Umbilical cord (tissue), 2 donors: Measurements from ENCODE around the gene SMAD9. TPM values are rescaled to one million over a fixed set of nuclear protein-coding genes. Genes with fewer than 3 reads are reported as not detected.

Experiments used
- DNase-seq: peaks from one replicate; pipeline ENCODE4 v3.0.0-alpha.2; 2015; ENCODE audit warnings: low spot score
- total RNA-seq: library from RNA; depleted of rRNA; stranded (reverse); fragments of >200 nt; gene quantifications from one replicate; pipeline ENCODE4 v1.2.3, GENCODE V29; 2014; ENCODE audit warnings: low replicate concordance; ENCODE audit not compliant: insufficient read depth

Gene SMAD9
- total RNA-seq, 1 donor from 2014 or later = 27.0 TPM

DNA sequence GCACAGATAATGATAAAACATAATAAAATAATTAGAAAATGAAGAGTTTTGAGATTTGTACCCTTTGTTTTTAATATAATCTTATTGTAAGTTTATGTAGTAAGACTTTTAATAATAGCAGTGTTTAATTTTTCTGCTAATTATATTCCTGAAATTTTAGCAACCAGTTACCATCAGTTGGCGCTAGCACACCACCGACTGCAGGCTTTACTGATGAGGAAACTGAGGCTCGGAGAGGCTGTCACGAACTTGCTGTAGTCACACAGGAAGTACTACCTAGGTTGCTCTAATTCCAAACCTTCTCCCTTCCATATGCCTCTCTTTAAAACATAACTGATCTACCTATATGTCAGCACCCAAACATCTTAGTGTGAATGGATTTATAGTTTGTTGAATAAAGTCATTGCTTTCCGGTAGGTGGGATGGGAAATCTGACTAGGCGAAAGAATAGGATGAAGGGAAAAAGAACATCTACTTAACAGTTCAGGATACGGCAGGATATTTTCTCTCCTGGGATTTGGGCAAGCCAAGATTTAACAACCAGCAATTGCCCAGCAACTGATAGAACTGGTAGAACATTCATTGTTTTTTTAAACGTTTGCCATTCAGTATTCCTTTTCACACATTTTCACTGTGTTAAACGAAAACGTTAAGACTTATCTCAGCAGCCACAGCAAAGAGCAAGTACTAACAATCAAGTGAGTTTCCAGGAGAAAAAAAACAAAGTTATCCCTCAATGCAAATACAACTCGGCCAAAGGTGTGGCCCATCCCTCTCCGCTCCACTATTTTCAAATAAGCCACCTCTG is 101.8 kb downstream of the SMAD9 start:
- no peak for DNase-seq

DNA sequence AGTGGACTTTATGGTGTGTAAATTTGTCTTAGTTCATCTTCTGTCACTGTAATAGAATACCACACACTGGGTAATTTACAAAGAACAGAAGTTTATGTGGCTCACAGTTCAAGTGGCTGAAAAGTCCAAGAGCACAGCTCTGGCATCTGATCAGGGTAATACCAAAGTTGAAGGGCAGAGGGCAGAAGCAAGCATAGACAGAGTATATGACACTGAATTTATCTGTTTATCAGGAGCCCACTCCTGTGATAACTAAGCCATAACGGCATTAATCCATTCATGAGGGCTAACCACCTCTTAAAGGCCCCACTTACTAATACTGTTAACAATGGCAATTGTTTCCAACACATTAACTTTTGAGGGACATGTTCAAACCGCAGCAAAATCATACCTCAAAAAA is 105.0 kb downstream of the SMAD9 start:
- no peak for DNase-seq

DNA sequence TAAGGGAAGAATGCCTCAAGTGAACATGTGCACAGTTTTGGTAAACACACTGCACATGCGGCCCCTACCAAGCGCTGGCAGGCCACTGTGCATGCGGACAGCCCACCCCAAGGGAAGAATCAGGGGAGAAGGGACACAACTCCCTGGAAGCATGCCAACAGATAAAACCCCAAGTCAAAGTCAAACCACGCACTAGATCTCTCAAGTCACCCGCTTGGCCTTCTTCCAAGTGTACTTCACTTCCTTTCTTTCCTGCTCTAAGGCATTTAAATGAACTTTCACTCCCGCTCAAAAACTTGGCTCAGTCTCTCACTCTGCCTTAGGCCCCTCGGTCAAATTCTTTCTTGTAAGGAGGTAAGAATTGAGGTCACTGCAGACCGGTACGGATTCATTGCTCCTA is 105.6 kb downstream of the SMAD9 start:
- DNase-seq = peak; percentile 31

DNA sequence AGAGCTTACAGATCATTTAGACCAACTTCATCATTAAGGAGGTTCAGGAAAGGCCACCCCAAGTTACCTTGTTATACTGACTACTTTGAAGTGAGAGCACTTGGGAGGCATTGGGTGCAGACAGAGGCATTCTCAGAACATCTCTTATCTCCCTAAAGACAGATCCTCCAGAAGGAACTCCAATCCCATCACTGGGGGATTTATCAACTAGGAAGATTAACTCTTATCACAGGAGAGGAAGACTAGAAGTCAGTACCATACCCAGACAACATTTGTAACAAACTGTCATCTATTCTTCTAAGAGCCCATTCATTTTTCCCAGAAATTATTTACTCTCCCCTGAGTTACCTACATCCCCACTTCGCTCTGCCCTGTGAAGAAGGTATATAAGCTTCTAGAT is 106.8 kb downstream of the SMAD9 start:
- DNase-seq = no peak

DNA sequence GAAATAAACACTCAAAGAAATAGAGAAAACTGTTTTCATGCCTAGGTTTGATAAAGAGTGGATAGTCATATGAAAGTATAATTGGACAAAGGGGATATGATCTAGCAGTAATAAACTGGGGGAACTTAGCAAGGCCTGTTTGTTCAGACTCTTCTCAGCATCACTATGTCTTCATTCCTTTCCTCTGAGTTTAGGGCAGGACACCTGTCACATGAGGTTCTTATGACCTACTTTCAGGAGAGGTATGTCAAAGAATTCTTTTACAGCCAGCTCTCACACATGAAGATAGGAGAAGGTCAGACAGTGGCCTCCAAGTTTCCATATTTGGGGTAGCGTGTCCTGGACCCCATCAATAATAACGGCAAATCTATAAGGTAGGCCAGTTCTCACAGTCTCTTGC is 112.4 kb downstream of the SMAD9 start:
- DNase-seq = no peak

GRCh38 chr13:36806102-36806501 is 113.9 kb downstream of the SMAD9 start:
- no peak for DNase-seq

DNA sequence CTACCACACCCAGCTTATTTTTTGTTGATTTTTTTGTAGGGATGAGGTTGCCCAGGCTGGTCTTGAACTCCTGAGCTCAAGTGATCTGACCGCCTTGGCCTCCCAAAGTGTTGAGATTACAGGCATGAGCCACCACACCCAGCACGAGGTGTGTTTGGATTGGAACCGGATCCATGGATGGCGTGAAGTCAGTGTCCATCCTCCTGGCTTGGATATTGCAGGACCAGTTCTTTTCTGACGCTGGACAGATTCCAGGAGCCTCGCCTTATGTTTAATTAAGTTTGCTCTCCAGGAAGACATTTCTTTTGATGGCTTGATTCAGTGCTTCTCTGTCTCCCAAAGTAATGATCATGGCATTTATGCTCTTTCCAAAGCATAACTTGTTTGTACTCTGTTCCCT is 115.5 kb downstream of the SMAD9 start:
- DNase-seq = no peak

DNA sequence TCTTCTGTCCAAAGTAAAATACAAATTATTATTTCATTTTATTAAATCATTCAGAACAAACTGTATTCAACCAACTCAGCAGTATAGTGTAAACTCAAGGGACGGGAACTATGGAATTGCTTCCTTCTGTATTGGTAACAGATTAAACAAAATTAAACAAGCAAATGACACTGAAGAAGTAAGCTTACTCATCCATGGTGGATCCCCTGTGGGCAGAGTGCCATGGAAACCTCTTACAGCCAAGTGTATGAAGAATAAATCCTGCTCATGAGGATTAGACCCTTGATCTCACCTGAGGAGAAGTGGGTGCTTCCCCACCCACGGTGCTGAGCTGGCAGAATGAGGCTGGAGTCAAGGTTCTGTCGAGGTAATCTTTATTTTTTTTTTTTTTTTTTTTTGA is 119.0 kb downstream of the SMAD9 start:
- no peak for DNase-seq

GRCh38 chr13:36796052-36796451 is 124.0 kb downstream of the SMAD9 start:
- no peak for DNase-seq

GRCh38 chr13:36795463-36795862 is 124.6 kb downstream of the SMAD9 start:
- no peak for DNase-seq

Other genes with a start within 250 kb of the SMAD9 start
- 5.8 TPM for gene SERTM1, start 246.2 kb downstream of the SMAD9 start, total RNA-seq
- 0.96 TPM for gene RFXAP, start 101.0 kb downstream of the SMAD9 start, total RNA-seq
- gene ALG5, start 79.1 kb upstream of the SMAD9 start, total RNA-seq = 19.5 TPM
- gene EXOSC8, start 80.5 kb upstream of the SMAD9 start, total RNA-seq = 19.3 TPM
- gene SUPT20H, start 139.4 kb upstream of the SMAD9 start, total RNA-seq = 77.0 TPM
- gene CSNK1A1L, start 185.4 kb upstream of the SMAD9 start, total RNA-seq = 5.8 TPM